Parathyroid adenoma (tissue), 2 donors: ENCODE measurements around the gene MPPED1.

ENCODE experiments used
- H2AFZ ChIP-seq: fragments of 300-600 bp; sonication (generic); one replicate; pipeline ENCODE4 v1.7.0; 2017; ENCODE audit warnings: antibody characterized with exemption, mild to moderate bottlenecking
- H3K27ac ChIP-seq: fragments of 300-600 bp; sonication (generic); one replicate; pipeline ENCODE4 v1.7.0; 2017
- H3K27me3 ChIP-seq: fragments of 300-600 bp; sonication (generic); one replicate; pipeline ENCODE4 v1.7.0; 2017; ENCODE audit warnings: low read length; ENCODE audit not compliant: control insufficient read depth, insufficient read depth
- H3K36me3 ChIP-seq: fragments of 300-600 bp; sonication (generic); one replicate; pipeline ENCODE4 v1.7.0; 2017; ENCODE audit warnings: low read length; ENCODE audit not compliant: control insufficient read depth, insufficient read depth
- H3K4me1 ChIP-seq: fragments of 300-600 bp; sonication (generic); one replicate; pipeline ENCODE4 v1.7.0; 2017; ENCODE audit warnings: control low read depth
- H3K4me2 ChIP-seq: fragments of 300-600 bp; sonication (generic); one replicate; pipeline ENCODE4 v1.7.0; 2017; ENCODE audit warnings: low read length
- H3K4me3 ChIP-seq: fragments of 300-600 bp; sonication (generic); one replicate; pipeline ENCODE4 v1.7.0; 2017; ENCODE audit warnings: low read depth, low read length
- H3K79me2 ChIP-seq: fragments of 300-600 bp; sonication (generic); one replicate; pipeline ENCODE4 v1.7.0; 2017; ENCODE audit warnings: control low read depth
- H3K9ac ChIP-seq: fragments of 300-600 bp; sonication (generic); one replicate; pipeline ENCODE4 v1.7.0; 2017; ENCODE audit warnings: mild to moderate bottlenecking
- H3K9me3 ChIP-seq: fragments of 300-600 bp; sonication (generic); one replicate; pipeline ENCODE4 v1.7.0; 2017; ENCODE audit warnings: low read length; ENCODE audit not compliant: control insufficient read depth
- CTCF ChIP-seq: fragments of 300-600 bp; sonication (generic); IDR thresholded peaks from one replicate; pipeline ENCODE4 v1.7.0; 2017; ENCODE audit warnings: antibody characterized with exemption, mild to moderate bottlenecking
- donor health status: primary hyperparathyroidism.

The MPPED1 gene

GRCh38 chr22:43401233-43401632, 10.6 kb upstream of the MPPED1 start:
- Histone ChIP-seq H3K79me2 (no peaks in the 10 kb centered on the region), H3K4me2 (no peak overlapping the region), H3K27me3 (no peaks in the 10 kb centered on the region), H3K4me1 (no peaks in the 10 kb centered on the region), H2AFZ (no peak overlapping the region), H3K4me3 (no peak overlapping the region), H3K36me3 (no peaks in the 10 kb centered on the region), H3K9ac (no peak overlapping the region), H3K9me3 (no peaks in the 10 kb centered on the region), H3K27ac (no peak overlapping the region)
- no peak for TF ChIP-seq CTCF

GRCh38 chr22:43401661-43402060, 10.2 kb upstream of the MPPED1 start:
- Histone ChIP-seq H3K79me2 (no peaks in the 10 kb centered on the region), H3K9ac (no peak overlapping the region), H3K27ac (no peak overlapping the region), H3K4me3 (no peak overlapping the region), H2AFZ (no peak overlapping the region), H3K4me1 (no peaks in the 10 kb centered on the region), H3K36me3 (no peaks in the 10 kb centered on the region), H3K9me3 (no peaks in the 10 kb centered on the region), H3K27me3 (no peaks in the 10 kb centered on the region), H3K4me2 (no peak overlapping the region)
- TF ChIP-seq CTCF: no peak

- Histone ChIP-seq H3K4me2 (no peak overlapping the region), H2AFZ (no peak overlapping the region), H3K4me1 (no peaks in the 10 kb centered on the region), H3K9ac (no peak overlapping the region), H3K27me3 (no peaks in the 10 kb centered on the region), H3K36me3 (no peaks in the 10 kb centered on the region), H3K27ac (no peak overlapping the region), H3K4me3 (no peak overlapping the region), H3K9me3 (no peaks in the 10 kb centered on the region), H3K79me2 (no peaks in the 10 kb centered on the region)
- no peak for TF ChIP-seq CTCF
Measured at GRCh38 chr22:43402128-43402527, 9.7 kb upstream of the MPPED1 start.

- no peak overlapping the region for H2AFZ ChIP-seq
- no peak overlapping the region for H3K4me3 ChIP-seq
- H3K4me2 ChIP-seq: no peak overlapping the region
- no peak overlapping the region for H3K27ac ChIP-seq
- no peaks in the 10 kb centered on the region for H3K4me1 ChIP-seq
- no peaks in the 10 kb centered on the region for H3K9me3 ChIP-seq
- no peak overlapping the region for H3K9ac ChIP-seq
- H3K36me3 ChIP-seq: no peaks in the 10 kb centered on the region
- H3K79me2 ChIP-seq: no peaks in the 10 kb centered on the region
- TF ChIP-seq CTCF: no peak
- no peaks in the 10 kb centered on the region for H3K27me3 ChIP-seq
Measured at GRCh38 chr22:43404673-43405385, 7.0 kb upstream of the MPPED1 start.

- no peak overlapping the region for H3K4me3 ChIP-seq
- no peak overlapping the region for H2AFZ ChIP-seq
- H3K79me2 ChIP-seq: no peaks in the 10 kb centered on the region
- no peaks in the 10 kb centered on the region for H3K27me3 ChIP-seq
- H3K4me1 ChIP-seq: no peaks in the 10 kb centered on the region
- no peaks in the 10 kb centered on the region for H3K36me3 ChIP-seq
- TF ChIP-seq CTCF: no peak
- no peak overlapping the region for H3K4me2 ChIP-seq
- no peak overlapping the region for H3K27ac ChIP-seq
- H3K9ac ChIP-seq: no peak overlapping the region
- no peaks in the 10 kb centered on the region for H3K9me3 ChIP-seq
Measured at GRCh38 chr22:43406186-43406790, 5.5 kb upstream of the MPPED1 start.
